ENCODE measurements around the gene MYCBPAP.

The MYCBPAP gene

DNA sequence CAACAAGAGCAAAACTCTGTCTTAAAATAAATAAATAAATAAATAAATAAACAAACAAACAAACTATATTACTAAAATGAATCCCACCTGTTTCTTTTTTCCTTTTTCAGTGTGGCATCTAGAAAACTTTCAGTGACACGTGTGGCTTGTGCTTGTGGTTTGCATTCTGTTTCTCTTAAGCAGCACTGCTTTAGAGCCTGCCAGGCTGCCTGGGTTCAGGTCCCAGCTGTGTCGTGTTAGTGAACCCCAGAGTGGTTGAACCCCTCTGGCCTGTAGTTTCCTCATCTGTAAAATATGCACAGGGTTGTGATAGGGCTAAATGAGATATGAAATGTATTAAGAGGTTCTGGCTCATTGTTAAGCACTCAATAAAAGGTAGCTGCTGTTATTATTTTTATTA lies 12.2 kb downstream of the MYCBPAP start:
- no peak for DNase-seq

GRCh38 chr17:50521514-50521913 lies 13.3 kb downstream of the MYCBPAP start:
- DNase-seq: no peak

- no peak for DNase-seq
These were observed 14.5 kb downstream of the MYCBPAP start for GRCh38 chr17:50522766-50523165.

- no peak for DNase-seq
These were observed 15.0 kb downstream of the MYCBPAP start for GRCh38 chr17:50523208-50523607.

DNA sequence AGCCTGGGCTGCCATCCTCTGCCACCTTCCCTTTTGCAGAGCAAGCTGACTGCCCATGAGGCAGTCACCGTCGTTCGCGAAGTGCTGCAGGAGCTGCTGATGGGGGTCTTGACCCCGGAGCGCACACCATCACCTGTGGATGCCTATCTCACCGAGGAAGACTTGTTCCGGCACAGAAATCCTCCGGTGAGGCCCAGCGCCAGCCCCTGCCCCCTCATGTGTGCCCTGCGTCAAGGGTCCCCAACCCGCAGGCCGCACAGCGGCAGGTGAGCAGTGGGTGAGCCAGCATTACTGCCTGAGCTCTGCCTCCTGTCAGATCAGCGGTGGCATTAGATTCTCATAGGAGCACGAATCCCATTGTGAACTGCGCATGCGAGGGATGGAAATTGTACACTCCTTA lies 16.6 kb downstream of the MYCBPAP start:
- DNase-seq: no peak

- no peak for DNase-seq
These were observed 19.0 kb downstream of the MYCBPAP start for GRCh38 chr17:50527155-50527762.

GRCh38 chr17:50527949-50528474 lies 19.8 kb downstream of the MYCBPAP start:
- DNase-seq: no peak

- DNase-seq: no peak
These were observed 21.6 kb downstream of the MYCBPAP start for GRCh38 chr17:50529849-50530248.

GRCh38 chr17:50531428-50532025 lies 23.3 kb downstream of the MYCBPAP start:
- no peak for DNase-seq

DNA sequence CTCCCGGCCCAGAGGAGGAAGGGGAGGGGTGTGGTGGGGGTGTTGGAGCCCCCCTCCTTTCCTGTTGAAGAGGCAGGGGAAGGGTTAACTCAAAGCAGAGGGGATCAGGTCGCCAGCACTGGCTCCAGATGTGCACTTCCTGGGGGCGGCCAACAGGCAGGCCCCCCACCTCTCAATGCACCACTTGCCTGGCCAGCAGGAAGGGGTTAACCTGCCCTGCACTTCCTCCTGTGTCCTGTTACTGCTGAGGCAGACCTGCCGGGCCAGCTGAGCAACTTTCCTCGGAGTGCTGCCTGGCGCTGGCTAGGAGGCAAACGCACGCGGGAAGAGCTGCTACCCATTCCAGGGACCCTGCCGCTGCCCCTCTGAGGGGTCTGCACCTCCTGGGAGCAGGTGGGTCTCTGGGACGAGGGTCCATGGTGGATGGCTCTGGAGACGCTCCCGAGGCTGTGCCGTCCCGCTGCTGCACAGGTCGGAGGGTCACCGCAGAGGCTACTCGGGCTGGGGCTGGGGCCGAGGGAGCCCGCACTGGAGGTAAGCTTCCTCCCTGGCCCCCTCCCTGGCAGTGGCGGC lies 24.3 kb downstream of the MYCBPAP start, which contains the start of gene EPN3:
TSS of gene EPN3 (plus strand) at position 284 of the 573 bp plus-strand sequence. CDS start 3,822 bp downstream, outside the sequence.
- DNase-seq: no peak

DNA sequence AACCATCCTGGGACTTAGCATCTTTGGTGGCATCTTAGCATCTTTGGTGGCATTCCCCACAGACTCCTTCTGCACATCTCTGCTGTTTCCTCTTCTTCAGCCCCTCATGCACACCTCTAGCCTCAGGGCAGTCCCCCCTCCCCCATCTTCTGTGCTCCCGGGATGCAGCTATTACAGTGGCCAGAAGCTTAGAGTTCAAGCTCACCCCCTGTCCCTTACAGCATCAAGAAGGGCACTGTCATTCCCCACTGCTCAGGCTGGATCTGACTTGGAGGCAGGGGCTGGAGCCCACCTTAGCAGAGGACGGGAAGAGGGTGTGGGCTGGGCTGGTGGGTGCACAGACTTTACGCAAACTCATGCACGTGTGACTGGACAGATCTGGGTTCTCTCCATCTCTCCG lies 24.9 kb downstream of the MYCBPAP start:
- no peak for DNase-seq

- peak; percentile 61 for DNase-seq
These were observed 25.5 kb downstream of the MYCBPAP start for GRCh38 chr17:50533720-50534148.

GRCh38 chr17:50534222-50534978 lies 26.2 kb downstream of the MYCBPAP start:
- no peak for DNase-seq

GRCh38 chr17:50534979-50535326 lies 26.7 kb downstream of the MYCBPAP start:
- DNase-seq: no peak

- no peak for DNase-seq
These were observed 27.2 kb downstream of the MYCBPAP start for GRCh38 chr17:50535407-50535806.

- DNase-seq: no peak
These were observed 28.7 kb downstream of the MYCBPAP start for GRCh38 chr17:50536683-50537646.

GRCh38 chr17:50537721-50538548 lies 29.7 kb downstream of the MYCBPAP start:
- no peak for DNase-seq

- DNase-seq: no peak
These were observed 30.5 kb downstream of the MYCBPAP start for GRCh38 chr17:50538549-50539410.

DNA sequence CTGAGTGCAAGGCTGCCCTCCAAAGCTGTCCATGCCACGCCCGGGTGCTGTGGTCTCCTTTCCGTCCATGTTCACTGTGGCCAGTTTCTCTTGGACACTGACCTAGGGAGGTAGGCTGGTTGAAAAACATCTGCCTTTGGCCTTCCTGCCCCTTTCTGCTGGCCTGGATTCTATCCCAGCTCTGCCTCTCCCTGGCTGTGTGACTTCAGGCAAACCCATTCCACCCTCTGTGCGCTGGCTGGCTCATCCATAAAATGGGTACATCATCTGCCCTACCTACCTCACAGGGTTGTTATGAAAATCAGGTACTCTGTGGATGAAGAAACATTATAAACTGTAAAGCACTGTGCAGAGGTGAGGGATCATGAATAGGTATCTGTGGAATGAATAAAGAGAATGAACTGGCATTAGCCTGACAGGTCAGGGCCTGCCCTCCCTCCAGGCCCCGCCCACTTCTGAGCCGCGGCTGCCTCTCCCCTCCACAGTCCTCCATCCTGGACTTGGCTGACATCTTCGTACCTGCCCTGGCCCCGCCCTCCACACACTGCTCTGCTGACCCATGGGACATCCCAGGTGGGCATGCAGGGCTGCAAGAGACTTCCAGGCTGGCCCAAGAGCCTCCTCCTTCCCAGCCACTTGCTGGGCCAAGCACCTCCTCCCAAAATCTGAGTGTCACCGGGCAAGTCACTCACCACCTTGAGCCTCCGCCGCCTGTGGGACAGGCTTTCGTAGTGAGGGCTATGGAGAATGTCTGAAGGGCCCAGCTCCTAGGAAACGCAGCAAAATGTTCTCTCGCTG lies 31.7 kb downstream of the MYCBPAP start:
- no peak for DNase-seq
